ENCODE results near the gene FOXD2.

Gene FOXD2

DNA sequence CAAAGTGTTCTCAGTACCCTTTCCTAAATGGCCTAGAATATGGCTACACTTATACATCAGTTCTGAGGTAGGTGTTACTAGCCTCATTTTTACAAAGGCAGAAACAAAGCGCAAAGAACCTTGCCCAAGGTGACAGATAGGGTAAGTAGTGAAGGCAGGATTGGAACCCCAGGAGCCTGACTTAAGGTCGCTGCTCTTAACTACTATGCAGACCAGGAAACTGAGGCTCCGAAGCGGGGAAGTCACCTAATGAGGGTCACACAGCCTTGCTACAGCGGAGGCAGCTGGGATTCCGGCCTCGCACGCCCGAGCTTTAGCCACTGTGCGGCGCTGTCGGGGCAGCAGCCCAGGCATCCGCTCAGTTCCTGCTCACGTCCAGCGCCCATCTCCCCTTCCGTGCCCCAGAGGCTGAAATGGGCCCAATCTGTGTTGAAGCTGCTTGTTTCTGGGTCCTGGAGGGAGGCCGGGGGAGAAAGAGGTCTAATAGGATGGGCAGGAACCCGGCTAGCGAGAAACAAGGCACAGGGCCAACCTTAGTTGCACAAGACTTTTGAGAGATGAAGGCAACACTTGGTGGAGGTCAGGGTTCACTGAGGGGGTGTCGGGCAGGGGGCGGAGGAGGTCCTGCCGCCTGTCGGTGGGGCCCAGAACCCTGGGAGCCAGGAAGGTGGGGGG, 1.4 kb upstream of the FOXD2 start (continued):
- TF ChIP-seq ZNF112 (tag by site-specific recombination; IDR thresholded peaks at IDR 0.05) = no peak
- no peak for TF ChIP-seq ZNF624 (tag by site-specific recombination; IDR thresholded peaks at IDR 0.05)
- TF ChIP-seq ZNF16 (tag by site-specific recombination; IDR thresholded peaks at IDR 0.05; ENCODE audit: low read depth) = no peak
- TF ChIP-seq ZNF354C (tag by site-specific recombination; IDR thresholded peaks at IDR 0.05; ENCODE audit: borderline replicate concordance, low read depth) = no peak
- TF ChIP-seq, protein P1, sequence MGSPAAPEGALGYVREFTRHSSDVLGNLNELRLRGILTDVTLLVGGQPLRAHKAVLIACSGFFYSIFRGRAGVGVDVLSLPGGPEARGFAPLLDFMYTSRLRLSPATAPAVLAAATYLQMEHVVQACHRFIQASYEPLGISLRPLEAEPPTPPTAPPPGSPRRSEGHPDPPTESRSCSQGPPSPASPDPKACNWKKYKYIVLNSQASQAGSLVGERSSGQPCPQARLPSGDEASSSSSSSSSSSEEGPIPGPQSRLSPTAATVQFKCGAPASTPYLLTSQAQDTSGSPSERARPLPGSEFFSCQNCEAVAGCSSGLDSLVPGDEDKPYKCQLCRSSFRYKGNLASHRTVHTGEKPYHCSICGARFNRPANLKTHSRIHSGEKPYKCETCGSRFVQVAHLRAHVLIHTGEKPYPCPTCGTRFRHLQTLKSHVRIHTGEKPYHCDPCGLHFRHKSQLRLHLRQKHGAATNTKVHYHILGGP (tag by site-specific recombination; IDR thresholded peaks at IDR 0.05) = no peak
- TF ChIP-seq SP7 (tag by site-specific recombination; IDR thresholded peaks at IDR 0.05) = peak; percentile 58
- TF ChIP-seq ZNF174 (tag by site-specific recombination; IDR thresholded peaks at IDR 0.05) = no peak
- TF ChIP-seq ZNF24 (tag by site-specific recombination; IDR thresholded peaks at IDR 0.05) = no peak; the same call in 1 of the 2 replicates
- TF ChIP-seq ZNF558 (tag by site-specific recombination; IDR thresholded peaks at IDR 0.05) = no peak
- no peak for TF ChIP-seq SALL2 (tag by site-specific recombination; IDR thresholded peaks at IDR 0.05; ENCODE audit: borderline replicate concordance)
- no peak for TF ChIP-seq ZNF266 (tag by site-specific recombination; IDR thresholded peaks at IDR 0.05; ENCODE audit: low read depth)
- no peak for TF ChIP-seq ZNF175 (tag by site-specific recombination; IDR thresholded peaks at IDR 0.05)
- no peak for TF ChIP-seq ZNF629 (tag by site-specific recombination; IDR thresholded peaks at IDR 0.05)
- no peak for TF ChIP-seq ZNF302 (tag by site-specific recombination; IDR thresholded peaks at IDR 0.05; ENCODE audit: low read depth)
- TF ChIP-seq, protein P2, sequence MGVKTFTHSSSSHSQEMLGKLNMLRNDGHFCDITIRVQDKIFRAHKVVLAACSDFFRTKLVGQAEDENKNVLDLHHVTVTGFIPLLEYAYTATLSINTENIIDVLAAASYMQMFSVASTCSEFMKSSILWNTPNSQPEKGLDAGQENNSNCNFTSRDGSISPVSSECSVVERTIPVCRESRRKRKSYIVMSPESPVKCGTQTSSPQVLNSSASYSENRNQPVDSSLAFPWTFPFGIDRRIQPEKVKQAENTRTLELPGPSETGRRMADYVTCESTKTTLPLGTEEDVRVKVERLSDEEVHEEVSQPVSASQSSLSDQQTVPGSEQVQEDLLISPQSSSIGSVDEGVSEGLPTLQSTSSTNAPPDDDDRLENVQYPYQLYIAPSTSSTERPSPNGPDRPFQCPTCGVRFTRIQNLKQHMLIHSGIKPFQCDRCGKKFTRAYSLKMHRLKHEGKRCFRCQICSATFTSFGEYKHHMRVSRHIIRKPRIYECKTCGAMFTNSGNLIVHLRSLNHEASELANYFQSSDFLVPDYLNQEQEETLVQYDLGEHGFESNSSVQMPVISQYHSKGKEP (tag by site-specific recombination; IDR thresholded peaks at IDR 0.05) = no peak
- TF ChIP-seq, protein P3, sequence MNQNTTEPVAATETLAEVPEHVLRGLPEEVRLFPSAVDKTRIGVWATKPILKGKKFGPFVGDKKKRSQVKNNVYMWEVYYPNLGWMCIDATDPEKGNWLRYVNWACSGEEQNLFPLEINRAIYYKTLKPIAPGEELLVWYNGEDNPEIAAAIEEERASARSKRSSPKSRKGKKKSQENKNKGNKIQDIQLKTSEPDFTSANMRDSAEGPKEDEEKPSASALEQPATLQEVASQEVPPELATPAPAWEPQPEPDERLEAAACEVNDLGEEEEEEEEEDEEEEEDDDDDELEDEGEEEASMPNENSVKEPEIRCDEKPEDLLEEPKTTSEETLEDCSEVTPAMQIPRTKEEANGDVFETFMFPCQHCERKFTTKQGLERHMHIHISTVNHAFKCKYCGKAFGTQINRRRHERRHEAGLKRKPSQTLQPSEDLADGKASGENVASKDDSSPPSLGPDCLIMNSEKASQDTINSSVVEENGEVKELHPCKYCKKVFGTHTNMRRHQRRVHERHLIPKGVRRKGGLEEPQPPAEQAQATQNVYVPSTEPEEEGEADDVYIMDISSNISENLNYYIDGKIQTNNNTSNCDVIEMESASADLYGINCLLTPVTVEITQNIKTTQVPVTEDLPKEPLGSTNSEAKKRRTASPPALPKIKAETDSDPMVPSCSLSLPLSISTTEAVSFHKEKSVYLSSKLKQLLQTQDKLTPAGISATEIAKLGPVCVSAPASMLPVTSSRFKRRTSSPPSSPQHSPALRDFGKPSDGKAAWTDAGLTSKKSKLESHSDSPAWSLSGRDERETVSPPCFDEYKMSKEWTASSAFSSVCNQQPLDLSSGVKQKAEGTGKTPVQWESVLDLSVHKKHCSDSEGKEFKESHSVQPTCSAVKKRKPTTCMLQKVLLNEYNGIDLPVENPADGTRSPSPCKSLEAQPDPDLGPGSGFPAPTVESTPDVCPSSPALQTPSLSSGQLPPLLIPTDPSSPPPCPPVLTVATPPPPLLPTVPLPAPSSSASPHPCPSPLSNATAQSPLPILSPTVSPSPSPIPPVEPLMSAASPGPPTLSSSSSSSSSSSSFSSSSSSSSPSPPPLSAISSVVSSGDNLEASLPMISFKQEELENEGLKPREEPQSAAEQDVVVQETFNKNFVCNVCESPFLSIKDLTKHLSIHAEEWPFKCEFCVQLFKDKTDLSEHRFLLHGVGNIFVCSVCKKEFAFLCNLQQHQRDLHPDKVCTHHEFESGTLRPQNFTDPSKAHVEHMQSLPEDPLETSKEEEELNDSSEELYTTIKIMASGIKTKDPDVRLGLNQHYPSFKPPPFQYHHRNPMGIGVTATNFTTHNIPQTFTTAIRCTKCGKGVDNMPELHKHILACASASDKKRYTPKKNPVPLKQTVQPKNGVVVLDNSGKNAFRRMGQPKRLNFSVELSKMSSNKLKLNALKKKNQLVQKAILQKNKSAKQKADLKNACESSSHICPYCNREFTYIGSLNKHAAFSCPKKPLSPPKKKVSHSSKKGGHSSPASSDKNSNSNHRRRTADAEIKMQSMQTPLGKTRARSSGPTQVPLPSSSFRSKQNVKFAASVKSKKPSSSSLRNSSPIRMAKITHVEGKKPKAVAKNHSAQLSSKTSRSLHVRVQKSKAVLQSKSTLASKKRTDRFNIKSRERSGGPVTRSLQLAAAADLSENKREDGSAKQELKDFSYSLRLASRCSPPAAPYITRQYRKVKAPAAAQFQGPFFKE (tag by site-specific recombination; IDR thresholded peaks at IDR 0.05; ENCODE audit: borderline replicate concordance) = no peak
- TF ChIP-seq ZNF544 (tag by site-specific recombination; IDR thresholded peaks at IDR 0.05) = no peak
- TF ChIP-seq, protein P4, sequence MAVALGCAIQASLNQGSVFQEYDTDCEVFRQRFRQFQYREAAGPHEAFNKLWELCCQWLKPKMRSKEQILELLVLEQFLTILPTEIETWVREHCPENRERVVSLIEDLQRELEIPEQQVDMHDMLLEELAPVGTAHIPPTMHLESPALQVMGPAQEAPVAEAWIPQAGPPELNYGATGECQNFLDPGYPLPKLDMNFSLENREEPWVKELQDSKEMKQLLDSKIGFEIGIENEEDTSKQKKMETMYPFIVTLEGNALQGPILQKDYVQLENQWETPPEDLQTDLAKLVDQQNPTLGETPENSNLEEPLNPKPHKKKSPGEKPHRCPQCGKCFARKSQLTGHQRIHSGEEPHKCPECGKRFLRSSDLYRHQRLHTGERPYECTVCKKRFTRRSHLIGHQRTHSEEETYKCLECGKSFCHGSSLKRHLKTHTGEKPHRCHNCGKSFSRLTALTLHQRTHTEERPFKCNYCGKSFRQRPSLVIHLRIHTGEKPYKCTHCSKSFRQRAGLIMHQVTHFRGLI (tag by site-specific recombination; IDR thresholded peaks at IDR 0.05) = no peak
- TF ChIP-seq ZNF585B (tag by site-specific recombination; IDR thresholded peaks at IDR 0.05) = no peak
- TF ChIP-seq ZNF394 (tag by site-specific recombination; IDR thresholded peaks at IDR 0.05; ENCODE audit: borderline replicate concordance) = no peak; the same call in 1 of the 2 replicates
- TF ChIP-seq, protein P5, sequence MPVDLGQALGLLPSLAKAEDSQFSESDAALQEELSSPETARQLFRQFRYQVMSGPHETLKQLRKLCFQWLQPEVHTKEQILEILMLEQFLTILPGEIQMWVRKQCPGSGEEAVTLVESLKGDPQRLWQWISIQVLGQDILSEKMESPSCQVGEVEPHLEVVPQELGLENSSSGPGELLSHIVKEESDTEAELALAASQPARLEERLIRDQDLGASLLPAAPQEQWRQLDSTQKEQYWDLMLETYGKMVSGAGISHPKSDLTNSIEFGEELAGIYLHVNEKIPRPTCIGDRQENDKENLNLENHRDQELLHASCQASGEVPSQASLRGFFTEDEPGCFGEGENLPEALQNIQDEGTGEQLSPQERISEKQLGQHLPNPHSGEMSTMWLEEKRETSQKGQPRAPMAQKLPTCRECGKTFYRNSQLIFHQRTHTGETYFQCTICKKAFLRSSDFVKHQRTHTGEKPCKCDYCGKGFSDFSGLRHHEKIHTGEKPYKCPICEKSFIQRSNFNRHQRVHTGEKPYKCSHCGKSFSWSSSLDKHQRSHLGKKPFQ (tag by site-specific recombination; IDR thresholded peaks at IDR 0.05) = no peak
- TF ChIP-seq TRIM28 (IDR thresholded peaks at IDR 0.05; ENCODE audit: borderline replicate concordance, low read length) = peak; percentile 84; the same call in 1 of the 2 replicates
- no peak for TF ChIP-seq ZNF473 (tag by site-specific recombination; IDR thresholded peaks at IDR 0.05)
- 0 out of 2 replicates have a peak, but pooled peaks have one; percentile 19 for TF ChIP-seq SP2 (tag by site-specific recombination; IDR thresholded peaks at IDR 0.05)
- TF ChIP-seq ZFP3 (tag by site-specific recombination; IDR thresholded peaks at IDR 0.05; ENCODE audit: low read depth) = no peak
- peak; percentile 80 for TF ChIP-seq ZNF654 (tag by site-specific recombination; IDR thresholded peaks at IDR 0.05; ENCODE audit: low read depth)
- no peak for TF ChIP-seq ZNF571 (tag by site-specific recombination; IDR thresholded peaks at IDR 0.05)
- no peak for TF ChIP-seq WT1 (tag by site-specific recombination; IDR thresholded peaks at IDR 0.05)
- no peak for TF ChIP-seq ZNF785 (tag by site-specific recombination; IDR thresholded peaks at IDR 0.05)
